Right ventricle myocardium superior (tissue), 1 donor: Measurements from ENCODE around the gene SUPT4H1. TPM values are rescaled to one million over a fixed set of nuclear protein-coding genes. Genes with fewer than 3 reads are reported as not detected.
A peak's percentile ranks its signal among the peaks of the same experiment; 100 is the strongest.

Experiments
- ATAC-seq: fragments of 200-7000 bp; cut with Tn5 transposase; one replicate; pipeline ENCODE4 v1.9.1; 2020; ENCODE audit warnings: mild to moderate bottlenecking; ENCODE audit not compliant: poor library complexity
- DNase-seq: peaks from one replicate; pipeline ENCODE4 v3.0.0-alpha.2; 2020
- intact Hi-C: fragments of 100-400 bp; cut with DNase I; formaldehyde crosslinking; loops from one replicate; pipeline ENCODE4 v1.11.2; 2022
- total RNA-seq: library from RNA; stranded (reverse); fragmentation: NEBNext Ultra II Directional; extraction: Animal tissue kit (Norgen Biotek cat#: 25700); gene quantifications from one replicate; pipeline ENCODE4 v1.2.1, GENCODE V29; 2021
- donor health status: DM: no; HTN: yes; CAD: no; lungs with severe emphysema.

The SUPT4H1 gene
- total RNA-seq, 1 donor from 2014 or later: 59.2 TPM

DNA sequence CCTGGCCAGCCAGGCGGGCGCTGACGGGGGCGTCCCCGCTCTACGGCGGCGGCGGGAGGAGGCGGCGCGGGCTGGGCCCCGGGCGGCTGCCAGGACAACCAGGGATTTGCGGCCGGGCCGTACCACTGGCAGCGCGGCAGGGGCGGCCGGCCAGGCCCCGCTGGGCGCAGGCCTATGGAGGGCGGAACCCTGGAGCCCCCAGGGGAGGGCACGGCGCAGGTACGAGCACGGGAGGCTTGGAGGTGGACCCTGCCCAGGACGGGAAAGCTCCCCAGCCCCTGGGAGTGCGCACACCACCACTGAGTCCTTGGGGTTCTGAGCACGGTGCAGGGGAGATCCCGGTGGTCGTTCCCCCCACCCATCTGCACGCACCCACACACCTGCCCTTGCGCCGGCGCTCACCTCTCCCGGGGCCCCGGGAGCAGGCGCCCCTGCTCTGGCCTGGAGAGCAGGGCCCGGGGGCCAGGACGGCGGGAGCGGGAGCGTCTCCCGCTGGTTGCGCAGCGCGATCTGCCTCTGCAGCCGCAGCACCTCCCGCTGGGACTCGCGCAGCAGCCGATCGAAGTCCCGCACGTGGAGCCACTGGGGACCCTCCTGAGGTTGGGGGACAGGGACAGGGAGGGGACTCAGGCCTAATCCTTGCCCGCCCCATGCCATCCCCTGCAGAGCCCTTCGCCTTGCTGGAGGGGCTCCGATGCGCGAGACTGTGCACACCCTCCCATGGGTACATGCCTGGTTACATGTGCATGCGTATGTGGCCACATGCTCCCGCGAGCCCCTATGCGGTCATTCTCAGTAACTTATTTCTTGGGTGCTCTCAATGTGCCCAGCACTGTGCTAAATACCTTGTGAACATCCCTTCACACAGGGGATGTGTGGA is 27.4 kb downstream of the SUPT4H1 start:
- DNase-seq (peak; percentile 61), ATAC-seq (peak; percentile 85)
- intact Hi-C loops: no loop called here

- DNase-seq: no peak
- ATAC-seq: peak; percentile 4
- intact Hi-C loops: no loop called here
Measured at GRCh38 chr17:58324056-58324408, 28.0 kb downstream of the SUPT4H1 start.

DNA sequence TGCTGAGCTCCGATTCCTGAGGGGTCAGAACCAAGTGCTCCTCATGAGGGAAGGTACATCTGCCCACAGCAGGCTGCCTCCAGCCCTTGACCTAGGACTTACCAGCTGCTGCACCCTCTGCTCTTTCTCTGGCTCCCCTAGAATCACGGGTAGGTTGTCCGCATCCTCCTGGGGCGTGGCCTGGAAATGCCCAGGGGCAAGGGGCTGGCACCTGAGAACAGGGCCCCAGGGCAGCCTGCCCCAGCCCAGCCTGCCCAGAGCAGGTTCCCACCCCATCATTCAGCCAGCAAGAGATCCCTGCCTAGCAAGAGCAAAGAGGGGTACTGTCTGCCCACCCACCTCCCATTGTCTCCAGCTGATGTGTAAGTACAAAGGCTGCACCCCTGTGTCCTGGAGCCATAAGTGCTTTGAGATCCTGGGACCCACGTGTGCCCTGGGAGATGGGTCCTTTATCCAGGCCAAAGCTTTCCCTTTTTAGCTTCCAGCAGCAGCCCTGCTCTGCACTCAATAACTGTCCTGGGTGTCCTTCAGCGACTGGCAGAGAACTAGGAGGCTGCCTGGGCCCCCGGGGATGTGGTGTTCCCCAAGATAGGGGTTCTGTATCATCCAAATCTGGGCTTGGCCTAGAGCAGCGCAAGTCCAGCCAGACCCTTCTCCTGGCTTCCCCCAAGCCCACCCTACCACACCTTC is 28.5 kb downstream of the SUPT4H1 start:
- DNase-seq (peak; percentile 36), ATAC-seq (peak; percentile 33)
- intact Hi-C loops: no loop called here

- peak; percentile 13 for DNase-seq
- intact Hi-C loops: no loop called here
- no peak for ATAC-seq
Measured at GRCh38 chr17:58322581-58323185, 29.3 kb downstream of the SUPT4H1 start.

DNA sequence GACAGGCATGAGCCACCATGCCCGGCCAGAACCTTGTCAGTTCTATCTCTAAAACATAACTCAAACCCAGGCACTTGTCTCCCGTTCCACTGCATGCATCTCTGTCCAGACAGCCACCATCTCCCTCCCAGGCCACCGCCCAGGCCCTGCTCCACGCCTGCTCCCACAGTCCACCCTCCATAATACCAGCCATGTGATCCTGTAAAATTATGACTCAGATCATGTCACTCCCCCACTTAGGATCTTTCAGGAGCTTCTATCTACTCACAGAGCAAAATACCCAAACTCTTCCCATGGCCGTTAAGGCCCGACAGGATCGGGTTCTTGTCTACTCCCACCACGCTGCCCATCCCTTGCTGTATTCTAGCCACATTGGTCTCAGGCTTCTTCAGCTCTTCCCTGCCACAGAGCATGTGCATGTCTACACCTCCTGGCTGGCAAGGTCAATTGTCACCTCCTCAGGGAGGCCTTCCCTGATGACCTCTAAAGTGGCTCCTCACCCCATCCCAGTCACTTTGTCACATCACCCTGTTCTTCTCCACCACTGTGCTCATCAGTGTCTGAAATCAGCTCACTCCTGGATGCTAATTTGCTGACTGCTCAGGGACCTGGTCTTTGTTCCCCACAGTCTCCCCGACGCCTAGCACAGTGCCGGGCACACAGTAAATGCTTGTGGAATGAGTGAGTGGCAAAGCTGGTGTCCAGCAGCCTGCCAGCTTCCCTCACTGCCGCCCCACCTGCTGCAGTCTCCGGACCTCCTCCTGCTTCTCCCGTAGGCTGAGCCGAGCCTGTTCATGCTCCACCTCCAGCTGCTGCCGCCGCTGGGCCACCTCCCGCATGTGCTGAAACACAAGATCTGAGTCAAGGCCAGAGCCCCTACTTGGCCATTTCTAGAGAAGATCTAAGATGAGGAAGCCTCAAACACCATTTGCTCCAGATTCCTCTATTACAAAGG is 30.2 kb downstream of the SUPT4H1 start:
- ATAC-seq (no peak), DNase-seq (peak; percentile 24)
- intact Hi-C loops: no loop called here

DNA sequence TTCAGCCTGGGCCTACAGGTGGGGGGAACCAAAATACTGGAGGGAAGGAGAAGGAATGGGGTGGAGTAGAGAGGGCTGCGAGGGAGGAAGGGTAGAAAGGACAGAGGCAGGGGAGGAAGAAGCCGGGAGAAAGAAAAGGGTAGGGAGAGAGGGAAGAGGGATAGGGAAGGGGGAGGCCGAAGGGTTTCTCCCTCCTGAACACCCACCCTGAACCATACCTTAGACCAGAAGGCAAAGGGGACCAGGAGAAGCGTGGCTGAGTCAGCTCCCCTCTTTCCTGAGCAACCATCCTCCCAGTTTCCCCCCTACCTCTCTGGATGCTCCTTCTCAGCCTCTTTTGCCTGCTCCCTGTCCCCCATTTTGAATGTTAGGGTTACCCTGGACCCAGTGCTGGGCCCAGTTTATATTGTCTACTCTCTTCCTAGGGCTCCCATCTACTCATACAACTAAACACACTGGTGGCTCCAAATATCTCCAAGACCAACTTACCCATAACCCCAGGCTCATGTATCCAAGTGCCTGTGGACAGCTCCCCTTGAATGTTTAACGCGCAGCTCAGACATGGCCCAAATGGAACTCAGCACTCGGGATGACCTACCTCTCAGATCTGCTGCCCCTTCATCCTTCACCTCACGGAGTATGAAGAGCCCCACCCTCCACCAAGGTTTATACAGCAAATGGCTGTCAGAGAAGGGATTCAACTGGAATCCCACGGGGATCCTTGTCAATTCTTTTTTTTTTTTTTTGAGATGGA is 31.3 kb downstream of the SUPT4H1 start:
- DNase-seq (no peak), ATAC-seq (no peak)
- intact Hi-C loops: no loop called here

DNA sequence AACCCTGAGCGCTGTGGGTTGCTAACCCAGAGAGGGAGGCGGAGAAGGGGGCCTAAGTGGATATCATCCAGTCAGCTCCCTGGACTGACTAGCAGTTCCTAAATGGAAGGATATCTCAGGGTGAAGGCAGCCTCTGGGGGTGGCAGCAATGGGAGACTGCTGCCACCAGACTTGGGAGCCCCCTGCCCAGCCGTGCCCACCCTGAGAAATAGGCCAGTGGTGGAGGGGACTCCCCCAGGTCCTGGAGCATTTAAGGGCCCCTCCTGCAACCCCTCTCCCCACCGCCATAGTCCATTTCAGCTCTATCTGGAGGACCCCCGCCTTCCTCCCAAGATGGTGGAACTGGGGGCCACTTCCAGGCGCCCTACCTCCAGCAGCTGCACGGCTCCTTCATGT is 31.8 kb downstream of the SUPT4H1 start:
- ATAC-seq (no peak), DNase-seq (no peak)
- intact Hi-C loops: no loop called here

- DNase-seq (peak; percentile 36), ATAC-seq (no peak)
- intact Hi-C loops: loop anchor here (5.0 kb wide), 1 partner anchor 128 kb away; no protein-coding TSS in a partner anchor
Measured at GRCh38 chr17:58319173-58320162, 32.5 kb downstream of the SUPT4H1 start.

DNA sequence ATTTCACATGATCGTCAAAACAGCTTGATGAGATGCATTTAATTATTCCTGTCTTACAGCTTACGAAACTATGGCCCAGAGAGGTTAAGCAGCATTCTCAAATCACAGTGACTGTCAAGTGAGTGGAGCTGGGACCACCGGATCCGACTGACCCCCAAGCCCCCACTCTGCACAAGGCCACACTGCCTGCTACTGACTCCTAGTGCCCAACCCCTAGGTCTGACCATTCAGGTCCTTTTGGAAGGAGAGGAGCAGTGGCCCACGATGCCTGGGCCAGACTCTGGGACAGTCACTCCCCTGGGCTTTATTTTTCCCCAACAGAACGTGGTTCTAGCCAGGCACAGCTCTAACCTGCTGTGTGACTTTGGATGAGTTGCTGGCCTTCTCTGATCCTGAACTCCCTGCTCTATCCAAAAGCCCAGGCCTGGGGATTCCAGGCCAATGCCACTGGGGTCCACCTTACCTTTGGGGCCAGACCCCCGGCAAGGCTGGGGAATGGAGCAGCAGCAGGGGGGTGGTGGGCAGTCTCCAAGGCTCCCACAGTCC is 33.3 kb downstream of the SUPT4H1 start:
- peak; percentile 17 for DNase-seq
- intact Hi-C loops: loop anchor here (5.0 kb wide), 1 partner anchor 129 kb away; no protein-coding TSS in a partner anchor
- no peak for ATAC-seq

DNA sequence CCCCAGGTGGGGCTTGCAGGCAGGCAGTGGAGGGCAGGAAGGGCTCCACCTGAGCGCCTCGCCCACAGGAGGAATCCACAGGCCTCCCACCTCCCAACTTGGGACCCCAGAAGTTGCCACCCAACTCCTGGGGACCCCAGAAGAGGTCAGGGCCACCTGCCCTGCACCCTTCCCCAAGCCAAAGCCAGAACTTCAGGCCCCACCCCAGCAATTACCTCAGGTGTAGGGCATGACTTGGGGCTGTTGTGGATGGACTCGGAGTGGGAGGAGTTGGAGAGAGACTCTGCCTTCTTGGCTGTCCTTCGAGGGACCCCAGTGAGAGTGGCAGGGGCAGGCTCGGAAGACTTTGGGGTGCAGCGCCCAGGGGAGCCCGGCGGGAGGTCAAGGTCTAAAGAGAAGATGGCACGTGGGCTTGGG is 33.9 kb downstream of the SUPT4H1 start:
- intact Hi-C loops: loop anchor here (5.0 kb wide), 1 partner anchor 129 kb away; no protein-coding TSS in a partner anchor
- ATAC-seq (no peak), DNase-seq (peak; percentile 21)

DNA sequence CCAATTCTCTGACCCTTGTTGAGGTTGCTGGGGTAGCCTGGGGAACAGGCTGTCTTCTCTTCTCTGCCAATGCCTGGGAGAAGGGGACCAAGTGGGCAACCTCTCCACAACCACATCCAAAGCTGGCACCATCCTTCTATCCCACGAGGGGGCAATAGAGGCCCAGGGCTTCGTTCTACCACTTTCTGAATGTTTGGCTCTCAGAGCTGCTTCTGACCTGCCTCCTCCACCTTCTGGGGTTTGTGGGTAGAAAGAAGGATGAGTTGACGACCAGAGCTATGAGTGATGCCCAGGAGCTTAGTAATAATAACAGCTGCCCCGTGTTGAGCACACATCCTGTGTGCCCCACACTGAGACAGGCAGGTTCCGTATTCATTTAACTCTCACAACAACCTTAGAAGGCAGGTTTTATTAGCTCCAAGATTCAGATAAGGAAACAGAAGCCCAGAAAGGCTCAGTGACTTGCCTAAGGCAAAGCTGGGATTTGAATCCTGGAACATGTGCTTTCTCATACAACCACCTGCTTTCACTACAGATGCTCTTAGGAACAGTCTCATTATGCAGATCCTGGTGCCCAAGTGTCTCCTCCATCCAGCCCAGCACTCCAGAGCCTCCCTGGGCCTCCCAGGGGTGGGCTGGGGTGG is 34.5 kb downstream of the SUPT4H1 start:
- DNase-seq: peak; percentile 36
- intact Hi-C loops: loop anchor here (5.0 kb wide), 1 partner anchor 130 kb away; no protein-coding TSS in a partner anchor
- ATAC-seq: peak; percentile 67

GRCh38 chr17:58316260-58316960 is 35.6 kb downstream of the SUPT4H1 start:
- ATAC-seq: no peak
- intact Hi-C loops: loop anchor here (5.0 kb wide), 1 partner anchor 131 kb away; no protein-coding TSS in a partner anchor
- DNase-seq: no peak

GRCh38 chr17:58315750-58316149 is 36.3 kb downstream of the SUPT4H1 start:
- no peak for ATAC-seq
- no peak for DNase-seq
- intact Hi-C loops: loop anchor here (5.0 kb wide), 1 partner anchor 132 kb away; no protein-coding TSS in a partner anchor

GRCh38 chr17:58315281-58315711 is 36.7 kb downstream of the SUPT4H1 start:
- DNase-seq (peak; percentile 14), ATAC-seq (no peak)
- intact Hi-C loops: loop anchor here (5.0 kb wide), 1 partner anchor 132 kb away; no protein-coding TSS in a partner anchor

DNA sequence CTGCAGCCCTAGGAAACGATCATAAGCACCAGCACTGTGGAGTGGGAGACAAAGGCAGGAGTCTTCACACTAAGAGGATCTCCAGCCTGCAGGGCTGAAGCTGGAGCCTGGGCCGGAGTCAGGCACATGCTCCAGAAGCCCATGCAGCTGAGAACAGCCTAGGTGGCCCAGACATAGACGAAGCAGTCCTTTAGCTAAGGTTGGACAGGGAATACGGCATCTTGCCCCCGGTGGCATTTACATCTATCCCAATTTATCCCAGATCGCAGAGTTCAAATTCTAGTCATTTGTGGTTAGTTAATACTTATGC is 37.3 kb downstream of the SUPT4H1 start:
- intact Hi-C loops: loop anchor here (5.0 kb wide), 1 partner anchor 133 kb away; no protein-coding TSS in a partner anchor
- DNase-seq (no peak), ATAC-seq (no peak)
